Left lobe of liver (tissue), 1 donor: ENCODE measurements around the gene GPATCH8. TPM values are rescaled to one million over a fixed set of nuclear protein-coding genes. Genes with fewer than 3 reads are reported as not detected.

ENCODE experiments used
- total RNA-seq: library from RNA; stranded (reverse); gene quantifications from one replicate; pipeline ENCODE4 v1.2.1, GENCODE V29; 2021
- donor health status: DM: no; HTN: yes; CAD: no.

Gene GPATCH8
- total RNA-seq, 1 donor from 2014 or later, result 11.0 TPM

Other genes with a start within 250 kb of the GPATCH8 start
- gene SLC4A1, start 235.3 kb downstream of the GPATCH8 start, total RNA-seq, result 1.8 TPM
- not detected for gene RUNDC3A, start 194.8 kb downstream of the GPATCH8 start, total RNA-seq
- gene SLC25A39, start 178.6 kb downstream of the GPATCH8 start, total RNA-seq, result 78.6 TPM
- gene GRN, start 158.1 kb downstream of the GPATCH8 start, total RNA-seq, result 111 TPM
- gene FAM171A2, start 139.6 kb downstream of the GPATCH8 start, total RNA-seq, result 0.20 TPM
- 1.1 TPM for gene ITGA2B, start 113.8 kb downstream of the GPATCH8 start, total RNA-seq
- 0.18 TPM for gene FZD2, start 54.1 kb upstream of the GPATCH8 start, total RNA-seq
- not detected for gene MEIOC, start 153.1 kb upstream of the GPATCH8 start, total RNA-seq
- 5.6 TPM for gene CCDC43, start 186.4 kb upstream of the GPATCH8 start, total RNA-seq
- 1.7 TPM for gene DBF4B, start 205.3 kb upstream of the GPATCH8 start, total RNA-seq